ENCODE measurements around the gene BICRAL.
A peak's percentile ranks its signal among the peaks of the same experiment; 100 is the strongest.
"Not testable (repeated sequence)": the region's sequence is repeated elsewhere in the genome, so short reads cannot be mapped to it uniquely, and the experiment has no call there.

Gene BICRAL

DNA sequence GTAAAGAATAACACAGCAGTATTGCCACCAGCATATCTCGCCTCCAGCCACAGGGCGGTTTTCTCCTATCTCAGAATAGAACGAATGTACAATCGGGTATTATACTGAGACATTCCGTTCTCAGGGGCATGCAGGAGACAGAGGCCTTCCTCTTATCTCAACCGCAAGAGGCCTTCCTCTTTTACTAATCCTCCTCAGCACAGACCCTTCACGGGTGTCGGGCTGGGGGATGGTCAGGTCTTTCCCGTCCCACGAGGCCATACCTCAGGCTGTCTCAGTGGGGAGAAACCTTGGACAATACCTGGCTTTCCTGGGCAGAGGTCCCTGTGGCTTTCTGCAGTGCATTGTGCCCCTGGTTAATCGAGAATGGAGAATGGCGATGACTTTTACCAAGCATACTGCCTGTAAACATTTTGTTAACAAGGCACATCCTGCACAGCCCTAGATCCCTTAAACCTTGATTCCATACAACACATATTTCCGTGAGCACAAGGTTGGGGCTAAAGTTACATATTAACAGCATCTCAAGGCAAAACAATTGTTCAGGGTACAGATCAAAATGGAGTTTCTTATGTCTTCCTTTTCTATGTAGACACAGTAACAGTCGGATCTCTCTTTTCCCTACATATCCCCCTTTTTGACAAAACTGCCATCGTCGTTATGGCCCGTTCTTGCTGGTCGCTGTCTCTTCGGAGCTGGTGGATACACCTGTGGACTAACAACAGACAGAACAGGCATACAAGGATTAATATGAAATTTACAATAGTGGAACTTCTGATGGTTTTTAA lies 112.4 kb downstream of the BICRAL start:
- not testable (repeated sequence) for H3K27ac ChIP-seq (ENCODE audit: low read length); DNase-seq (ENCODE audit: low read depth, low spot score); H3K36me3 ChIP-seq (ENCODE audit: control insufficient read depth, insufficient read depth, low read length); H3K27me3 ChIP-seq (ENCODE audit: control insufficient read depth, insufficient read depth, low read length); H3K4me1 ChIP-seq (ENCODE audit: control insufficient read depth, insufficient read depth, low read length); H3K9me3 ChIP-seq (ENCODE audit: control insufficient read depth, insufficient read depth, low read length); H3K4me3 ChIP-seq (ENCODE audit: low read length)
- no CpG with 5 or more reads among the region's 19 CpGs for WGBS (ENCODE audit: insufficient coverage, insufficient read length)

- no peak overlapping the region for H3K27ac ChIP-seq (ENCODE audit: low read length)
- no peaks in the 10 kb centered on the region for H3K4me1 ChIP-seq (ENCODE audit: control insufficient read depth, insufficient read depth, low read length)
- no peak overlapping the region for H3K4me3 ChIP-seq (ENCODE audit: low read length)
- H3K27me3 ChIP-seq (ENCODE audit: control insufficient read depth, insufficient read depth, low read length) = no peaks in the 10 kb centered on the region
- no peaks in the 10 kb centered on the region for H3K36me3 ChIP-seq (ENCODE audit: control insufficient read depth, insufficient read depth, low read length)
- no peaks in the 10 kb centered on the region for H3K9me3 ChIP-seq (ENCODE audit: control insufficient read depth, insufficient read depth, low read length)
- WGBS (ENCODE audit: insufficient coverage, insufficient read length) = no CpG with 5 or more reads among the region's 10 CpGs
- DNase-seq (ENCODE audit: low read depth, low spot score) = no peak
Observed at GRCh38 chr6:42896178-42896719, 114.4 kb downstream of the BICRAL start.

- H3K9me3 ChIP-seq (ENCODE audit: control insufficient read depth, insufficient read depth, low read length) = no peaks in the 10 kb centered on the region
- no peaks in the 10 kb centered on the region for H3K36me3 ChIP-seq (ENCODE audit: control insufficient read depth, insufficient read depth, low read length)
- no peak overlapping the region for H3K4me3 ChIP-seq (ENCODE audit: low read length)
- H3K27ac ChIP-seq (ENCODE audit: low read length) = no peak overlapping the region
- no peak for DNase-seq (ENCODE audit: low read depth, low spot score)
- H3K4me1 ChIP-seq (ENCODE audit: control insufficient read depth, insufficient read depth, low read length) = 0 out of 2 replicates have a peak, but pooled peaks cover 1% of the 10 kb centered on the region
- H3K27me3 ChIP-seq (ENCODE audit: control insufficient read depth, insufficient read depth, low read length) = no peaks in the 10 kb centered on the region
- WGBS (ENCODE audit: insufficient coverage, insufficient read length) = no CpG with 5 or more reads among the region's 10 CpGs
Observed at GRCh38 chr6:42898891-42899361, 117.1 kb downstream of the BICRAL start.

GRCh38 chr6:42899871-42900270 lies 118.0 kb downstream of the BICRAL start:
- Histone ChIP-seq H3K36me3 (ENCODE audit: control insufficient read depth, insufficient read depth, low read length) (no peaks in the 10 kb centered on the region), H3K9me3 (ENCODE audit: control insufficient read depth, insufficient read depth, low read length) (no peaks in the 10 kb centered on the region), H3K4me3 (ENCODE audit: low read length) (no peak overlapping the region), H3K27me3 (ENCODE audit: control insufficient read depth, insufficient read depth, low read length) (no peaks in the 10 kb centered on the region), H3K27ac (ENCODE audit: low read length) (no peak overlapping the region), H3K4me1 (ENCODE audit: control insufficient read depth, insufficient read depth, low read length) (0 out of 2 replicates have a peak, but pooled peaks cover 1% of the 10 kb centered on the region)
- no peak for DNase-seq (ENCODE audit: low read depth, low spot score)
- WGBS (ENCODE audit: insufficient coverage, insufficient read length) = no CpG with 5 or more reads among the region's 8 CpGs

DNA sequence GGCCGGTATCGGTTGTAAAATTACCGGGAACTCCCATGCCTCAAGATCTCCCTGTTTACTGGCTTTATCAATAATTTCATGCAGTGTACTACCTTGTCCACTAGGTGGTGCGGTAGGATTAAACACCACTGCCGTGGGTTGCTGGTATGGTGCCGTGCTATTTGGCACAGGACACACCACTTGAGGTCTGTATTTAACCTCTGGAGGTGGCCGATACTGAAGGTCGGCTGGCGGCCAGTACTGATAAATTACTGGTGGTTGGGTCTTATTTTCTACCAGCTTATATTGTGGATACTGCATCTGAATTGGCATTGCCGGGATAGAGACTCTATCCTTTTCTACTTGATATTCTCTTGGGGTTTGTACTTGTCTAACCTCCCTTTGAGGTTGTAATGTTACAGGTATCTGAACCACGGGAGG lies 119.7 kb downstream of the BICRAL start:
- Histone ChIP-seq H3K4me1 (ENCODE audit: control insufficient read depth, insufficient read depth, low read length) (0 out of 2 replicates have a peak, but pooled peaks cover 1% of the 10 kb centered on the region), H3K4me3 (ENCODE audit: low read length) (no peak overlapping the region), H3K9me3 (ENCODE audit: control insufficient read depth, insufficient read depth, low read length) (no peaks in the 10 kb centered on the region), H3K27ac (ENCODE audit: low read length) (no peak overlapping the region), H3K27me3 (ENCODE audit: control insufficient read depth, insufficient read depth, low read length) (no peaks in the 10 kb centered on the region), H3K36me3 (ENCODE audit: control insufficient read depth, insufficient read depth, low read length) (no peaks in the 10 kb centered on the region)
- DNase-seq (ENCODE audit: low read depth, low spot score) = peak; percentile 77
- WGBS (ENCODE audit: insufficient coverage, insufficient read length) = no CpG with 5 or more reads among the region's 11 CpGs

- H3K4me3 ChIP-seq (ENCODE audit: low read length); H3K27ac ChIP-seq (ENCODE audit: low read length); DNase-seq (ENCODE audit: low read depth, low spot score): not testable (repeated sequence)
Observed at GRCh38 chr6:42902429-42903263, 120.8 kb downstream of the BICRAL start.

GRCh38 chr6:42904467-42904866 lies 122.6 kb downstream of the BICRAL start:
- no peak overlapping the region for H3K27ac ChIP-seq (ENCODE audit: low read length)
- H3K4me3 ChIP-seq (ENCODE audit: low read length) = no peak overlapping the region
- WGBS (ENCODE audit: insufficient coverage, insufficient read length) = no CpG with 5 or more reads among the region's 10 CpGs
- H3K36me3 ChIP-seq (ENCODE audit: control insufficient read depth, insufficient read depth, low read length) = no peaks in the 10 kb centered on the region
- no peaks in the 10 kb centered on the region for H3K9me3 ChIP-seq (ENCODE audit: control insufficient read depth, insufficient read depth, low read length)
- no peak for DNase-seq (ENCODE audit: low read depth, low spot score)
- H3K27me3 ChIP-seq (ENCODE audit: control insufficient read depth, insufficient read depth, low read length) = no peaks in the 10 kb centered on the region
- H3K4me1 ChIP-seq (ENCODE audit: control insufficient read depth, insufficient read depth, low read length) = 0 out of 2 replicates have a peak, but pooled peaks cover 1% of the 10 kb centered on the region

More at GRCh38 chr6:42902429-42903263, 120.8 kb downstream of the BICRAL start:
- not testable (repeated sequence) for H3K4me1 ChIP-seq (ENCODE audit: control insufficient read depth, insufficient read depth, low read length); H3K36me3 ChIP-seq (ENCODE audit: control insufficient read depth, insufficient read depth, low read length); H3K27me3 ChIP-seq (ENCODE audit: control insufficient read depth, insufficient read depth, low read length); H3K9me3 ChIP-seq (ENCODE audit: control insufficient read depth, insufficient read depth, low read length)
- WGBS (ENCODE audit: insufficient coverage, insufficient read length) = no CpG with 5 or more reads among the region's 22 CpGs

GRCh38 chr6:42907336-42907735 lies 125.5 kb downstream of the BICRAL start:
- Histone ChIP-seq H3K27me3 (ENCODE audit: control insufficient read depth, insufficient read depth, low read length) (no peaks in the 10 kb centered on the region), H3K36me3 (ENCODE audit: control insufficient read depth, insufficient read depth, low read length) (no peaks in the 10 kb centered on the region), H3K4me3 (ENCODE audit: low read length) (no peak overlapping the region), H3K4me1 (ENCODE audit: control insufficient read depth, insufficient read depth, low read length) (no peaks in the 10 kb centered on the region), H3K9me3 (ENCODE audit: control insufficient read depth, insufficient read depth, low read length) (no peaks in the 10 kb centered on the region), H3K27ac (ENCODE audit: low read length) (no peak overlapping the region)
- no CpG with 5 or more reads among the region's 5 CpGs for WGBS (ENCODE audit: insufficient coverage, insufficient read length)
- no peak for DNase-seq (ENCODE audit: low read depth, low spot score)

- H3K36me3 ChIP-seq (ENCODE audit: control insufficient read depth, insufficient read depth, low read length) = no peaks in the 10 kb centered on the region
- no peak overlapping the region for H3K27ac ChIP-seq (ENCODE audit: low read length)
- H3K9me3 ChIP-seq (ENCODE audit: control insufficient read depth, insufficient read depth, low read length) = no peaks in the 10 kb centered on the region
- H3K27me3 ChIP-seq (ENCODE audit: control insufficient read depth, insufficient read depth, low read length) = no peaks in the 10 kb centered on the region
- no peak overlapping the region for H3K4me3 ChIP-seq (ENCODE audit: low read length)
- no CpG with 5 or more reads among the region's 10 CpGs for WGBS (ENCODE audit: insufficient coverage, insufficient read length)
- DNase-seq (ENCODE audit: low read depth, low spot score) = no peak
- H3K4me1 ChIP-seq (ENCODE audit: control insufficient read depth, insufficient read depth, low read length) = no peaks in the 10 kb centered on the region
Observed at GRCh38 chr6:42909835-42910234, 128.0 kb downstream of the BICRAL start.
